CD4-positive, alpha-beta memory T cell (primary cell): ENCODE results near the gene PLEKHA1. TPM values are rescaled to one million over a fixed set of nuclear protein-coding genes. Genes with fewer than 3 reads are reported as not detected.

Source experiments
- CTCF ChIA-PET: fragments of 350-600 bp; sonication (Branson Sonifier 250); formaldehyde crosslinking; loops from one replicate; lab custom pipeline; 2021; ENCODE audit warnings: inconsistent platforms; ENCODE audit not compliant: partially characterized antibody; lab: Charles Lee
- POLR2A ChIA-PET: fragments of 350-600 bp; sonication (Branson Sonifier 250); formaldehyde crosslinking; loops from one replicate; lab custom pipeline; 2021; ENCODE audit not compliant: partially characterized antibody; lab: Charles Lee
- DNase-seq, 5 donors: peaks; one replicate each; pipeline versions ENCODE4 v3.0.0 to v3.0.0-alpha.2; 2020 to 2022; ENCODE audit warnings: mixed read lengths in 1 of 5
- H3K27ac ChIP-seq: one replicate; pipeline ENCODE4 v1.7.0; 2013; ENCODE audit warnings: low read depth, low read length
- H3K27me3 ChIP-seq: 2 replicates; pipeline ENCODE4 v1.7.0; 2013; ENCODE audit warnings: mild to moderate bottlenecking, low read length, moderate library complexity; ENCODE audit not compliant: insufficient read depth
- H3K36me3 ChIP-seq: 2 replicates; pipeline ENCODE4 v1.7.0; 2013; ENCODE audit warnings: mild to moderate bottlenecking, low read length, moderate library complexity; ENCODE audit not compliant: insufficient read depth
- H3K4me1 ChIP-seq: 2 replicates; pipeline ENCODE4 v1.7.0; 2013; ENCODE audit warnings: mild to moderate bottlenecking, low read length, moderate library complexity; ENCODE audit not compliant: insufficient read depth
- H3K4me3 ChIP-seq, 2 donors: one replicate each; pipeline ENCODE4 v1.7.0; 2013; ENCODE audit warnings: low read length in 2 of 2, mild to moderate bottlenecking in 1 of 2
- H3K9me3 ChIP-seq, 2 donors: one replicate each; pipeline ENCODE4 v1.7.0; 2013; ENCODE audit warnings: low read length in 2 of 2, control low read depth in 1 of 2; ENCODE audit not compliant: control insufficient read depth in 1 of 2
- H3K27ac Mint-ChIP-seq, 7 donors: one replicate each; pipeline ENCODE4 v1.8.0; 2020 to 2021; ENCODE audit warnings: mixed read lengths in 7 of 7, mild to moderate bottlenecking in 6 of 7, inconsistent platforms in 3 of 7, moderate library complexity in 3 of 7
- H3K27me3 Mint-ChIP-seq, 2 donors: one replicate each; pipeline ENCODE4 v1.8.0; 2020 to 2021; ENCODE audit warnings: mixed read lengths in 2 of 2
- H3K36me3 Mint-ChIP-seq, 2 donors: one replicate each; pipeline ENCODE4 v1.8.0; 2020 to 2021; ENCODE audit warnings: mixed read lengths in 2 of 2, inconsistent platforms in 1 of 2, mild to moderate bottlenecking in 1 of 2
- H3K4me1 Mint-ChIP-seq, 4 donors: one replicate each; pipeline ENCODE4 v1.8.0; 2020 to 2021; ENCODE audit warnings: mixed read lengths in 4 of 4, mild to moderate bottlenecking in 1 of 4
- H3K4me3 Mint-ChIP-seq, 8 donors: one replicate each; pipeline ENCODE4 v1.8.0; 2020 to 2021; ENCODE audit warnings: mixed read lengths in 8 of 8, mild to moderate bottlenecking in 7 of 8, moderate library complexity in 6 of 8, inconsistent platforms in 3 of 8
- H3K9me3 Mint-ChIP-seq, 8 donors: one replicate each; pipeline ENCODE4 v1.8.0; 2020 to 2021; ENCODE audit warnings: mixed read lengths in 8 of 8, mild to moderate bottlenecking in 5 of 8, inconsistent platforms in 3 of 8, moderate library complexity in 1 of 8
- intact Hi-C: fragments of 100-400 bp; cut with micrococcal nuclease; formaldehyde crosslinking; loops from one replicate; pipeline ENCODE4 v1.15.1; 2023
- polyA plus RNA-seq, 2 donors: library from polyadenylated mRNA; unstranded; fragments of 300-500 nt; fragmentation: Illumina TruSeq; gene quantifications; one replicate each; pipeline ENCODE4 v1.2.3, GENCODE V29; 2021
- total RNA-seq, 2 experiments: library from RNA; stranded (reverse); gene quantifications; one replicate each; pipeline ENCODE4 v1.2.3, GENCODE V29; 2021

PLEKHA1 gene
- total RNA-seq (10 to 100 TPM; 62.9 to 69.7 TPM), polyA plus RNA-seq (10 to 100 TPM; 90.5 to 92.9 TPM)

- ChIA-PET CTCF (interaction anchor here (0.7 to 3.2 kb wide), 10 partner anchors 14 to 193 kb away, joined by 3 to 31 read pairs (median 4); no protein-coding TSS in a partner anchor), POLR2A (interaction anchor here (0.6 to 3.5 kb wide), 28 partner anchors 9 to 780 kb away, joined by 3 to 45 read pairs (median 4); partner anchors contain the start of genes BUB3 and C10orf88)
- H3K27ac Mint-ChIP-seq = peak within 1 kb of the TSS; percentile 89 to 98 (median 96)
- peaks cover 4 to 15% of the 10 kb centered on the region in 2 donors for H3K36me3 Mint-ChIP-seq
- H3K27me3 Mint-ChIP-seq = peaks cover 7 to 11% of the 10 kb centered on the region in 2 donors
- H3K9me3 Mint-ChIP-seq = no peaks in the 10 kb centered on the region
- Histone ChIP-seq H3K9me3 (no peaks in the 10 kb centered on the region), H3K27me3 (peaks cover 4% of the 10 kb centered on the region), H3K4me1 (peaks cover 39% of the 10 kb centered on the region), H3K4me3 (peak within 1 kb of the TSS; percentile 64 to 89), H3K36me3 (no peaks in the 10 kb centered on the region), H3K27ac (peak within 1 kb of the TSS; percentile 94)
- peak; percentile 92 to 94 (median 93) for DNase-seq
- H3K4me3 Mint-ChIP-seq = peak within 1 kb of the TSS; percentile 89 to 97 (median 96)
- peaks cover 23 to 51% (median 35%) of the 10 kb centered on the region in 4 donors for H3K4me1 Mint-ChIP-seq
- intact Hi-C loops = loop anchor here (1.0 to 10.0 kb wide), 6 partner anchors 42 to 606 kb away; partner anchors contain the start of genes ATE1, C10orf88, FAM24B and PSTK
Observed at GRCh38 chr10:122374237-122374858, at the start of gene PLEKHA1. PLEKHA1 (plus strand) TSS chr10:122374708; CDS start chr10:122393201, 18,493 bp downstream.

DNA sequence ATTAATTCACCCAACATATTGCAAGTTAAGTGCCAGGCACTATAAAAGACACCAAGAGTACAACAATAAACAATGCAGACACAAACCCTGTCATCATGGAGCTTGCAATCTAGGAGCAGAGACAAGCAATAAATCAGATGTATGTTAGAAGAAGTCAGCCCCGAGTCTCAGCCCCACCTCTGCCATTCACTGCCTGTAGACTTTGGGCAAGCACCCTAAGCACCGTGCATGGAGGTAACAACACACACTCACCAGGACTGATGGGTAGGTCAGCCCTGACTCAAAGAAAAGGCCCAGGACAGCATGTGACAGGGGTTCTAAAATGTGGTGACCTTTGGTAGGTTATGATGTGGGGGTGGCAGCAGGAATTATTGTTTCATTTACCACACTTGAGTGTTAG, 49.3 kb upstream of the PLEKHA1 start:
- intact Hi-C loops = no loop called here

DNA sequence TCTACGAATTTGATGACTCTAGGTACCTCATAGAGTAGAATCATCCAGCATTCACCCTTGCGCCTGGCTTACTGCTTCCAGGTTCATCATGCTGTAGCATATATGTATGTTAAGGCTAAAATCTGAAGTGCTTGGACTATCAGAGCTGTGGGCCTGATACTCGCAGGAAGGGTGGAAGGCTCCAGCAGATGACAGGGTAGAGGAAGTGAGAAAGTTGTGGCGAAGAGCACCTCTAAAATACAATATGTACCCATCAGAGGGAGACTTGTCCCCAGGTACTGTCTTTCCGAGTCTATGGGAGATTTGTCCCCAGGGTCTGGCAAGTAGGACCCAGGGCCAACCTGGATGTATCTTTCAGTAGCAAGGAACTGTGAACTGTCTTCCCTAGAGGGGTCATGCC, 48.1 kb upstream of the PLEKHA1 start:
- ChIA-PET POLR2A (no interaction called here), CTCF (no interaction called here)
- H3K36me3 ChIP-seq = no peaks in the 10 kb centered on the region
- H3K36me3 Mint-ChIP-seq = no peaks in the 10 kb centered on the region
- H3K27me3 Mint-ChIP-seq = peaks cover 16 to 24% of the 10 kb centered on the region in 2 donors
- intact Hi-C loops = no loop called here
- H3K27ac ChIP-seq = no peak overlapping the region
- no peaks in the 10 kb centered on the region for H3K4me1 ChIP-seq
- H3K9me3 Mint-ChIP-seq = peaks cover 0 to 5% (median 0%) of the 10 kb centered on the region in 8 donors
- H3K4me3 Mint-ChIP-seq = no peak overlapping the region
- H3K9me3 ChIP-seq = no peaks in the 10 kb centered on the region
- no peaks in the 10 kb centered on the region for H3K4me1 Mint-ChIP-seq
- H3K27ac Mint-ChIP-seq = no peak overlapping the region
- H3K27me3 ChIP-seq = no peaks in the 10 kb centered on the region
- DNase-seq = no peak
- no peak overlapping the region for H3K4me3 ChIP-seq

More for the DNA sequence above, 49.3 kb upstream of the PLEKHA1 start:
- Mint-ChIP-seq H3K36me3 (no peaks in the 10 kb centered on the region), H3K27ac (no peak overlapping the region), H3K27me3 (peaks cover 16 to 27% of the 10 kb centered on the region in 2 donors), H3K9me3 (peaks cover 0 to 9% (median 5%) of the 10 kb centered on the region in 8 donors), H3K4me3 (no peak overlapping the region), H3K4me1 (no peaks in the 10 kb centered on the region)
- CTCF ChIA-PET = no interaction called here
- no peak for DNase-seq
- Histone ChIP-seq H3K27ac (no peak overlapping the region), H3K4me3 (no peak overlapping the region), H3K4me1 (no peaks in the 10 kb centered on the region), H3K9me3 (no peaks in the 10 kb centered on the region), H3K36me3 (no peaks in the 10 kb centered on the region), H3K27me3 (no peaks in the 10 kb centered on the region)
- POLR2A ChIA-PET = no interaction called here

DNA sequence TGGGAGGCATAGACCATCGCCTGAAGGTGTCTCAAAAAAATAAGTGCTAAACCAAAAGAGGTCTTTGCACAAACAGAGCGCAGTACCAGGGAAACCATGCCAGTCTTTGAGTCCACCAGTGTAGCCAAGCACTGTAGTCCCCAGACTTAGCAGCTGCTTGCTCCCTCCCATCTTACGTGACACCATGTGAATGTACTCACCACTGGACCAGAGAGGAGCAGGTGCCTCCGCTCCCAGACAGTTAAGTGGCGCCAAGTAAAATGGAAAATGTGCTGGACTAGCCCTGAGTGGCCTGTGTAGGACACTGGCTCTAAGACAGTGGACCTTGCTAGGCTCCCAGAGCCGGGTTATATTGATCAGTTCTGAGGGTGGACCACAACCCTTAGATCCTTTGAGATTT, 47.7 kb upstream of the PLEKHA1 start:
- intact Hi-C loops = no loop called here
- Histone ChIP-seq H3K9me3 (no peaks in the 10 kb centered on the region), H3K4me1 (no peaks in the 10 kb centered on the region), H3K27me3 (no peaks in the 10 kb centered on the region), H3K27ac (no peak overlapping the region), H3K4me3 (no peak overlapping the region), H3K36me3 (no peaks in the 10 kb centered on the region)
- peaks cover 0 to 5% (median 0%) of the 10 kb centered on the region in 8 donors for H3K9me3 Mint-ChIP-seq
- no peaks in the 10 kb centered on the region for H3K4me1 Mint-ChIP-seq
- no peak overlapping the region for H3K4me3 Mint-ChIP-seq
- ChIA-PET CTCF (no interaction called here), POLR2A (no interaction called here)
- H3K36me3 Mint-ChIP-seq = no peaks in the 10 kb centered on the region
- H3K27me3 Mint-ChIP-seq = peaks cover 17 to 20% of the 10 kb centered on the region in 2 donors
- DNase-seq = no peak
- H3K27ac Mint-ChIP-seq = no peak overlapping the region

DNA sequence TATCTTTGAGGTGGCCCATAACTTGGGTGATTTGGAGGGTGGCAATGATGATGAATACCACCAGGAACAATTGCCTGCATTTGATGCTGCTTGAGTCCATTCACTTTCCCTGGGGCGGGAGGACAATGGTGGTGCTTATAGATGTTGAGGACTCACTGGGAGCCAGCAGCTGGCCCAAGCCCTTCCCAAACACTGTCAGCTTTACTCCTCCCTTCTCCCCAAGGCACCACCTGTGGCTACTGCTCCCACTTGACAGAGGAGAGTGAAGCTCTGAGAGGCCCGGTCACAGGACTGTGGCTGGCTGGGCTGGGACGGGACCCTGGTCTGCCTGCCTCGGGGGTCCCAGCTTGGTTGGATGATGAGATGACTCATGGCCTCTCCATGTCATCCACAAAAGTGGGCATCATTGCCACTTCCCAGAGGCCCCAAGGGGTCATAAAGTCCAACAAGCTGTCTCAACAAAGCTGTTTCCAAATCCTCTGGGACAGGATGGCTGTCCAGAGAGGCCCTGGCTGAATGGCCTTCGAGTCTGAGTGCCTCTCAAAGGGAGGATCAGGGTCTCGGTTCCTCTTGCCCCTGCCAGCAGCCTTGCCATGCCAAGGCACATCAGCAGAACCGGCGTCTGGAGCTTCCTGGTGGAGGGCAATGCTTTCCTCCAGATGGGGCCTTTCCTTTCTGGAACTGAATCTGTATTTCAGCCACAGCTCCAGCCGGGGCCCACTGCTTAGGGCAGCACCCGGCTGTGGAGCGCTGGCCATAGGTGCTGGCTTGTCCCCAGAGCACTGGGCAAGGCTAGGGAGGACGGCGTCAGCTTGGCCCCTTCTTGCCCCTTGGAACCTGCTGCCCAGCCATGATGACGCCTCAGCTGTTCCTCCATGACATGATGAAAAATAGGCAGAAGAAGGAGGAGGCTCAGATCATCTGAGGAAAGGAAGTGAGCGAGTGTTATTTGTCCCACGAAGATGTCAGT, 47.0 kb upstream of the PLEKHA1 start:
- Mint-ChIP-seq H3K36me3 (no peaks in the 10 kb centered on the region), H3K9me3 (peaks cover 0 to 4% (median 0%) of the 10 kb centered on the region in 8 donors), H3K27me3 (peaks cover 17 to 18% of the 10 kb centered on the region in 2 donors), H3K27ac (no peak overlapping the region), H3K4me3 (no peak overlapping the region), H3K4me1 (no peaks in the 10 kb centered on the region)
- ChIA-PET CTCF (no interaction called here), POLR2A (no interaction called here)
- Histone ChIP-seq H3K27me3 (no peaks in the 10 kb centered on the region), H3K9me3 (no peaks in the 10 kb centered on the region), H3K4me3 (no peak overlapping the region), H3K36me3 (no peaks in the 10 kb centered on the region), H3K4me1 (no peaks in the 10 kb centered on the region), H3K27ac (no peak overlapping the region)
- no peak for DNase-seq
- intact Hi-C loops = no loop called here

GRCh38 chr10:122328676-122329075, 45.8 kb upstream of the PLEKHA1 start:
- DNase-seq = no peak
- Histone ChIP-seq H3K27me3 (no peaks in the 10 kb centered on the region), H3K27ac (no peak overlapping the region), H3K4me1 (no peaks in the 10 kb centered on the region), H3K4me3 (no peak overlapping the region), H3K36me3 (no peaks in the 10 kb centered on the region), H3K9me3 (no peaks in the 10 kb centered on the region)
- no peaks in the 10 kb centered on the region for H3K36me3 Mint-ChIP-seq
- ChIA-PET POLR2A (no interaction called here), CTCF (interaction anchor here (1.0 to 1.4 kb wide), 2 partner anchors 14 to 239 kb away, joined by 3 read pairs; no protein-coding TSS in a partner anchor)
- H3K27ac Mint-ChIP-seq = no peak overlapping the region
- H3K27me3 Mint-ChIP-seq = peaks cover 16 to 21% of the 10 kb centered on the region in 2 donors
- peaks cover 0 to 4% (median 0%) of the 10 kb centered on the region in 8 donors for H3K9me3 Mint-ChIP-seq
- no peaks in the 10 kb centered on the region for H3K4me1 Mint-ChIP-seq
- intact Hi-C loops = no loop called here
- H3K4me3 Mint-ChIP-seq = no peak overlapping the region

- no peaks in the 10 kb centered on the region for H3K4me1 ChIP-seq
- H3K9me3 ChIP-seq = no peaks in the 10 kb centered on the region
- no peaks in the 10 kb centered on the region for H3K36me3 Mint-ChIP-seq
- no peak overlapping the region for H3K4me3 ChIP-seq
- intact Hi-C loops = no loop called here
- CTCF ChIA-PET = interaction anchor here (1.4 kb wide), 1 partner anchor 239 kb away, joined by 3 read pairs; no protein-coding TSS in a partner anchor
- POLR2A ChIA-PET = no interaction called here
- no peaks in the 10 kb centered on the region for H3K36me3 ChIP-seq
- no peaks in the 10 kb centered on the region for H3K4me1 Mint-ChIP-seq
- peaks cover 0 to 4% (median 0%) of the 10 kb centered on the region in 8 donors for H3K9me3 Mint-ChIP-seq
- H3K27ac ChIP-seq = no peak overlapping the region
- H3K27me3 ChIP-seq = no peaks in the 10 kb centered on the region
- no peak for DNase-seq
- no peak overlapping the region for H3K4me3 Mint-ChIP-seq
- H3K27me3 Mint-ChIP-seq = peaks cover 14 to 21% of the 10 kb centered on the region in 2 donors
- H3K27ac Mint-ChIP-seq = no peak overlapping the region
Observed at GRCh38 chr10:122329416-122329815, 45.1 kb upstream of the PLEKHA1 start.
